Uterus (tissue), 2 donors: ENCODE measurements around the gene RALB.

Experiments used
- POLR2A ChIP-seq, 2 donors: fragments of 450-650 bp; IDR thresholded peaks; one replicate each; pipeline ENCODE4 v1.6.1; 2016; ENCODE audit warnings: antibody characterized with exemption in 2 of 2, mild to moderate bottlenecking in 1 of 2, moderate library complexity in 1 of 2
- TF ChIP-seq, protein P1 (sequence below), 4 experiments: fragments of 200-600 bp in 2 of 4; fragments of 450-650 bp in 2 of 4; sonication (generic) in 2 of 4; IDR thresholded peaks; one replicate each; pipeline ENCODE4 v1.5.1; 2016 to 2019; ENCODE audit warnings: antibody characterized with exemption in 4 of 4, mild to moderate bottlenecking in 2 of 4, moderate library complexity in 1 of 4

DNA sequence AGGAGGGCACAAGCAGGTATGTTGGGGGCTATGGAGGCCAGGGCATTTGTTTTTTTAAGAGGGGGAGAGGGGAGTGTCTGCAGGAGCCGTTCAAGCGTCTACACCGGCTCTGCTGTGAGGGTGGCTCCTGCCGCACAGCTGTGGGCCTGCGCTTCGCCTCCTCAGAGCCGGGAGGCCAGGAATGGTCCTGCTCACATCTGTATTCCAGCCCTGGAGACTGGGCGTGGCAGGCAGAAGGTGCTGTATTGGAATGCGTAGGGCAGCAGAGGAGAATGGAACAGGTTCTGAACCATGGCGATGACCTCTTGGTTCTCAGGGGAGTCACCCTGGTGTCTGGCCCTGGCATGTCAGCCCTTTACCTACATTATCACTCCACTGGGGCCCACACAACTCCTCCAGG, 66.5 kb downstream of the RALB start:
- TF ChIP-seq POLR2A (IDR thresholded peaks at IDR 0.05): no peak
- TF ChIP-seq, protein P1, sequence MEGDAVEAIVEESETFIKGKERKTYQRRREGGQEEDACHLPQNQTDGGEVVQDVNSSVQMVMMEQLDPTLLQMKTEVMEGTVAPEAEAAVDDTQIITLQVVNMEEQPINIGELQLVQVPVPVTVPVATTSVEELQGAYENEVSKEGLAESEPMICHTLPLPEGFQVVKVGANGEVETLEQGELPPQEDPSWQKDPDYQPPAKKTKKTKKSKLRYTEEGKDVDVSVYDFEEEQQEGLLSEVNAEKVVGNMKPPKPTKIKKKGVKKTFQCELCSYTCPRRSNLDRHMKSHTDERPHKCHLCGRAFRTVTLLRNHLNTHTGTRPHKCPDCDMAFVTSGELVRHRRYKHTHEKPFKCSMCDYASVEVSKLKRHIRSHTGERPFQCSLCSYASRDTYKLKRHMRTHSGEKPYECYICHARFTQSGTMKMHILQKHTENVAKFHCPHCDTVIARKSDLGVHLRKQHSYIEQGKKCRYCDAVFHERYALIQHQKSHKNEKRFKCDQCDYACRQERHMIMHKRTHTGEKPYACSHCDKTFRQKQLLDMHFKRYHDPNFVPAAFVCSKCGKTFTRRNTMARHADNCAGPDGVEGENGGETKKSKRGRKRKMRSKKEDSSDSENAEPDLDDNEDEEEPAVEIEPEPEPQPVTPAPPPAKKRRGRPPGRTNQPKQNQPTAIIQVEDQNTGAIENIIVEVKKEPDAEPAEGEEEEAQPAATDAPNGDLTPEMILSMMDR (IDR thresholded peaks at IDR 0.05): no peak
